ENCODE data around the gene GRM7. TPM values are rescaled to one million over a fixed set of nuclear protein-coding genes. Genes with fewer than 3 reads are reported as not detected.

Gene GRM7
- polyA plus RNA-seq, 1 experiment: not detected

DNA sequence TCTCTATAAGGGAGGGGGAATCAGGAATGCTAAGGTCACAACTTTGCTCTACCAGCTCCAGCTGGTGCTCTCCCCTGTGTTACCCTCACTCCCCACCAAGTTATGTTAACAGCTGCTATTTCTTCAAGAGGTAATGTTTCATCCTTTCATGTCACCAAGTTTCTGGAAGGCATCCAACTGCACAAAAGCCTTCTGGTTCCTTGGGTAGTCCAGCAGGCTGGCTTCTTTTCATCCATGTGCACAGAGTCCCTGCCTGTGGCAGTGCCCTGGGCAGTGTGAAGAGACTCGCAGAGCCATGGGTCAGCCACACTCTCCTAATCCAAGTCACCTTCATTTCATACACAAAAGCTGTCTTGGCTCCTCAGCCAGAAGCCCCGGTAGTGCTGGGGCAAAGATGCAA, 903.2 kb downstream of the GRM7 start:
- CTCF ChIA-PET: no interaction called here
- Histone ChIP-seq H3K27ac (ENCODE audit: low read depth, low read length) (no peak overlapping the region), H3K4me3 (ENCODE audit: low read depth, low read length) (no peak overlapping the region), H3K27me3 (ENCODE audit: control insufficient read depth, insufficient read depth, low read length) (no peaks in the 10 kb centered on the region), H3K9me3 (ENCODE audit: control insufficient read depth, insufficient read depth, low read length) (peaks cover 12% of the 10 kb centered on the region; the same call in 1 of the 2 replicates)
- DNase-seq (ENCODE audit: low read depth, low spot score): no peak
- TF ChIP-seq, protein P1, sequence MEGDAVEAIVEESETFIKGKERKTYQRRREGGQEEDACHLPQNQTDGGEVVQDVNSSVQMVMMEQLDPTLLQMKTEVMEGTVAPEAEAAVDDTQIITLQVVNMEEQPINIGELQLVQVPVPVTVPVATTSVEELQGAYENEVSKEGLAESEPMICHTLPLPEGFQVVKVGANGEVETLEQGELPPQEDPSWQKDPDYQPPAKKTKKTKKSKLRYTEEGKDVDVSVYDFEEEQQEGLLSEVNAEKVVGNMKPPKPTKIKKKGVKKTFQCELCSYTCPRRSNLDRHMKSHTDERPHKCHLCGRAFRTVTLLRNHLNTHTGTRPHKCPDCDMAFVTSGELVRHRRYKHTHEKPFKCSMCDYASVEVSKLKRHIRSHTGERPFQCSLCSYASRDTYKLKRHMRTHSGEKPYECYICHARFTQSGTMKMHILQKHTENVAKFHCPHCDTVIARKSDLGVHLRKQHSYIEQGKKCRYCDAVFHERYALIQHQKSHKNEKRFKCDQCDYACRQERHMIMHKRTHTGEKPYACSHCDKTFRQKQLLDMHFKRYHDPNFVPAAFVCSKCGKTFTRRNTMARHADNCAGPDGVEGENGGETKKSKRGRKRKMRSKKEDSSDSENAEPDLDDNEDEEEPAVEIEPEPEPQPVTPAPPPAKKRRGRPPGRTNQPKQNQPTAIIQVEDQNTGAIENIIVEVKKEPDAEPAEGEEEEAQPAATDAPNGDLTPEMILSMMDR (IDR thresholded peaks at IDR 0.05; ENCODE audit: low read depth, low read length): no peak
- POLR2A ChIA-PET: no interaction called here

DNA sequence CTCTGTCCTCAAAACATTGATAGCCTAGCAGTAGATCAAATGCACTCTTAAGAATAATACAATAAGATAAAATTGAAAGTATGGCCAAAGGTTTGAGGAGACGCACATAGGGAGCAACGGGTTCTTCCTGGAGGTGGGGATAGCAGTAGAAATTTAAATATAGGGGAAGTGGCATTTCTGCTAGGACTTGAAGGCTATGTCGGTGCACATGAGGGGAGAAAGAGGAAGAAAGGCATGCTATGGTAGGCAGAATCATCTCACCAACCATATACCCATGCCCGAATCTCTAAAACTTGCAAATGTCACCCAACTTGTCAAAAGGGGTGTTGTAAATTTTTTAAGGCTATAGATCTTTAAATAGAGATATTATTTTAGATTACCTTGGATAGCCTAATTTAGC, 905.6 kb downstream of the GRM7 start:
- Histone ChIP-seq H3K27me3 (ENCODE audit: control insufficient read depth, insufficient read depth, low read length) (no peaks in the 10 kb centered on the region), H3K9me3 (ENCODE audit: control insufficient read depth, insufficient read depth, low read length) (peaks cover 10% of the 10 kb centered on the region; the same call in 1 of the 2 replicates), H3K27ac (ENCODE audit: low read depth, low read length) (no peak overlapping the region), H3K4me3 (ENCODE audit: low read depth, low read length) (no peak overlapping the region)
- CTCF ChIA-PET: no interaction called here
- TF ChIP-seq, protein P1 (IDR thresholded peaks at IDR 0.05; ENCODE audit: low read depth, low read length): no peak
- DNase-seq (ENCODE audit: low read depth, low spot score): no peak
- POLR2A ChIA-PET: no interaction called here

DNA sequence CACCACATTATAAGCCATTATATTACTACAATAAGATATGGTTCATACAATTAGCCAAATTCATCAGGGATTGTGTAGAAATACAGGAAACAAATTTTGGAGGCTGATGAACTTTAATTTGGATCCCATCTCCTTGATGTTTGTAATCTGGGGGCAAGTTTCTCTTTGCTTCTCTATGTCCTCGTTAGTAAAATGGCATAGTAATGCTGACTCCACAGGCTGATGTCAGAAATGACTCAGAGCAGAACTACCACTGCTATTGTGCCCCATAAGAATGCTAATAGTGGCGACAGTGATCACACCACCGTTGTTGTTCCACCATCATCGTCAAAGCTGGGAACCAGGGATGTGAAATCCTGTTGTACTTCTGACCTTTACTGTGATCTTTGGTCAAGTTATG, 918.4 kb downstream of the GRM7 start:
- ChIA-PET CTCF (no interaction called here), POLR2A (no interaction called here)
- Histone ChIP-seq H3K9me3 (ENCODE audit: control insufficient read depth, insufficient read depth, low read length) (peaks cover 9% of the 10 kb centered on the region; the same call in 1 of the 2 replicates), H3K27ac (ENCODE audit: low read depth, low read length) (no peak overlapping the region), H3K4me3 (ENCODE audit: low read depth, low read length) (no peak overlapping the region), H3K27me3 (ENCODE audit: control insufficient read depth, insufficient read depth, low read length) (no peaks in the 10 kb centered on the region)
- no peak for DNase-seq (ENCODE audit: low read depth, low spot score)
- TF ChIP-seq, protein P1 (IDR thresholded peaks at IDR 0.05; ENCODE audit: low read depth, low read length): no peak

DNA sequence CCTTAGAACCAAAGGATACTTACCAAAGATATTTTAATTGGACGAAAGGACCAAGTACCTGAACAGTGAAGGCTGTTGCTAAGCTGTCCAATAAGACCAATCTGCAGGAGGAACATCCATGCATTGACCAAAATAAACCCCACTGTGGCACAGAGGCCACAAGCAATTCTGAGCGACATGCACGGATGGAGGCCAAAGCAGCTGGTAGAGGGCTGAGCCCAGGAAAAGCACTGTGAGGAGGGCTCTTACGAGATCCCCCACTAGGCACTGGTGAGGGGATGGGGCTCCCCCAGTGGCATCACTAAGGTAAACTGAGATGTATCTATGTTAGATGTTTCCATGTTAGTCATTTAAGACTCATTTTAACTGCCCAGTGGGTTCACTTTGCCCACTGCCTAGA, 920.5 kb downstream of the GRM7 start:
- DNase-seq (ENCODE audit: low read depth, low spot score): no peak
- ChIA-PET CTCF (no interaction called here), POLR2A (no interaction called here)
- peaks cover 8% of the 10 kb centered on the region; the same call in 1 of the 2 replicates for H3K9me3 ChIP-seq (ENCODE audit: control insufficient read depth, insufficient read depth, low read length)
- no peak overlapping the region for H3K4me3 ChIP-seq (ENCODE audit: low read depth, low read length)
- TF ChIP-seq, protein P1 (IDR thresholded peaks at IDR 0.05; ENCODE audit: low read depth, low read length): no peak
- no peaks in the 10 kb centered on the region for H3K27me3 ChIP-seq (ENCODE audit: control insufficient read depth, insufficient read depth, low read length)
- no peak overlapping the region for H3K27ac ChIP-seq (ENCODE audit: low read depth, low read length)

DNA sequence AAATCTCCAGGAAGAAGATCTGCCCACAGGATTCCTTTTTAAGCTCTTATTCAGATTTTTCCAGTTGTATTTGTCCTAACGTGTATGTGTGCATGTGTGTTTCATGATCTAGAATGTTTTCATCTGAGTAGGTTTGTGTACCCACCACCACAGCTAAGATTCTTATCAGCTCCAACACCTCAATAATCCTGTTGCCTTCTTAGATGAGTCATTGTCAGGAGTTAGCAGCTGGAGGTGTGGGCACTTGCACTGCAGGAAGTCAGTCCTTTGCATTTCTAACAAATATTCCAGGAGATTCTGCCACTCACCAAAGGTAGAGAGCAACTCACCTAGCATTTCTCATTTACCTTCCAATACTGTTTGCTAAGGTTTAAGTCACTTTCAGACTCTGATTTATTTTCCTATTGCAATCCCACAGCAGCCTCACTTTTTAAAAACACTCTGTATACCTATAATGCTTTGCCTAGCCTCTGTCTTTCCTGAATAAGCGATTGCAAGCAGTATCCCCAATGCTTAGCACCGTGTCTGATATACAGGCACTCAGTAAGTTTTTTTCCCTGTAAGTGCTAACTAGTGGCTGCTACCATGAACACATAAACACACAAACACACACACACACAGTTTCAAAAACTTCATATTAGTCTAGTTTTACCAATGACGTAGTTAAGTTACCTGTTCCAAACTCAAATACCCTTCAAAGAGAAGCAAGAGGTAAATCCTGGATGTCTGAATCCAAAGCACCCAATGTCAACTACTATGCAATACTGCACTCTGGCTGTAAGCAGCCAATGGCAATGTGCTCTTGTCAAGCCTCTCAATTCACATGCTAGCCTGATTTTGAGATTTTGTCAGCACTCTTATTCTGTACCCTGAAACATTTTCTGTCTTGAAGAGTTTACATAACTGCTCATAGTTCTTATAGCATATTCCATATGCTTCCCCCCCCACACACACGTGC, 927.2 kb downstream of the GRM7 start:
- ChIA-PET POLR2A (no interaction called here), CTCF (no interaction called here)
- Histone ChIP-seq H3K9me3 (ENCODE audit: control insufficient read depth, insufficient read depth, low read length) (peaks cover 14% of the 10 kb centered on the region; the same call in 1 of the 2 replicates), H3K4me3 (ENCODE audit: low read depth, low read length) (no peak overlapping the region), H3K27me3 (ENCODE audit: control insufficient read depth, insufficient read depth, low read length) (no peaks in the 10 kb centered on the region), H3K27ac (ENCODE audit: low read depth, low read length) (no peak overlapping the region)
- DNase-seq (ENCODE audit: low read depth, low spot score): no peak
- TF ChIP-seq, protein P1 (IDR thresholded peaks at IDR 0.05; ENCODE audit: low read depth, low read length): no peak

Data from AG04450 (cell line).